Body of pancreas (tissue), 4 donors: Measurements from ENCODE around the gene MLXIP.

Experiments
- POLR2A ChIP-seq, 3 donors: fragments of 450-650 bp; IDR thresholded peaks; one replicate each; pipeline ENCODE4 v1.6.1; 2016; ENCODE audit warnings: antibody characterized with exemption in 3 of 3, mild to moderate bottlenecking in 2 of 3
- TF ChIP-seq, protein P1 (sequence below), 7 experiments: fragments of 450-650 bp in 4 of 7; fragments of 200-600 bp in 3 of 7; sonication (generic) in 3 of 7; IDR thresholded peaks; one replicate each; pipeline ENCODE4 v1.5.1; 2016 to 2019; ENCODE audit warnings: antibody characterized with exemption in 7 of 7

DNA sequence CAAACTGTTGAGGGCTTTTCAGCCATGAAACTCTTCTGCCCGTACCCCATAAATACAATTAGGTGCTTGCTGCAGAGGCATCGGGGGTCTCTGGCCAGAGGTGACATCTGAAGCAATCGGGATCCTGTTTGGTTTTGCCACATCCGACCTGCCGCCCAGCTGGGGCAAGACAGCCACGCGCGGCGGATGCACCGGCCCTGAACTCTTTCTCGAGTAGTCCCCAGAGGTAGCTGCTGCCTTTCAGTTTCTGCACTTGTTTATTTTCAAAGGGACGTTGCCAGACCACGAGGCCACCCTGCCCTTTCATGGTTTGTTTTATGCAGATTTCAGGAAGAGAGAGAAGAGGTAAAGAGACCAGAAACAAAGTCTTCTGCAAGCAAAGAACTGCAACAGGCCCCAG, 10.6 kb upstream of the MLXIP start:
- TF ChIP-seq, protein P1, sequence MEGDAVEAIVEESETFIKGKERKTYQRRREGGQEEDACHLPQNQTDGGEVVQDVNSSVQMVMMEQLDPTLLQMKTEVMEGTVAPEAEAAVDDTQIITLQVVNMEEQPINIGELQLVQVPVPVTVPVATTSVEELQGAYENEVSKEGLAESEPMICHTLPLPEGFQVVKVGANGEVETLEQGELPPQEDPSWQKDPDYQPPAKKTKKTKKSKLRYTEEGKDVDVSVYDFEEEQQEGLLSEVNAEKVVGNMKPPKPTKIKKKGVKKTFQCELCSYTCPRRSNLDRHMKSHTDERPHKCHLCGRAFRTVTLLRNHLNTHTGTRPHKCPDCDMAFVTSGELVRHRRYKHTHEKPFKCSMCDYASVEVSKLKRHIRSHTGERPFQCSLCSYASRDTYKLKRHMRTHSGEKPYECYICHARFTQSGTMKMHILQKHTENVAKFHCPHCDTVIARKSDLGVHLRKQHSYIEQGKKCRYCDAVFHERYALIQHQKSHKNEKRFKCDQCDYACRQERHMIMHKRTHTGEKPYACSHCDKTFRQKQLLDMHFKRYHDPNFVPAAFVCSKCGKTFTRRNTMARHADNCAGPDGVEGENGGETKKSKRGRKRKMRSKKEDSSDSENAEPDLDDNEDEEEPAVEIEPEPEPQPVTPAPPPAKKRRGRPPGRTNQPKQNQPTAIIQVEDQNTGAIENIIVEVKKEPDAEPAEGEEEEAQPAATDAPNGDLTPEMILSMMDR (IDR thresholded peaks at IDR 0.05), result no peak
- no peak for TF ChIP-seq POLR2A (IDR thresholded peaks at IDR 0.05)
